SK-N-SH (cell line): ENCODE results near the gene TGDS. TPM values are rescaled to one million over a fixed set of nuclear protein-coding genes. Genes with fewer than 3 reads are reported as not detected.

ENCODE experiments used
- CTCF ChIA-PET: fragments of 300-600, 350-600 bp; formaldehyde crosslinking; extraction: SDS; loops from one replicate; lab custom pipeline; 2021; lab: Yijun Ruan, JAX
- POLR2A ChIA-PET: fragments of 350-600 bp; sonication (Branson Sonifier 250); formaldehyde crosslinking; extraction: SDS; loops from one replicate; lab custom pipeline; 2020; ENCODE audit warnings: antibody characterized with exemption, inconsistent platforms; lab: Yijun Ruan, JAX
- DNase-seq: peaks from one replicate; pipeline ENCODE4 v3.0.0; 2012
- H2AFZ ChIP-seq: fragments of 200-600 bp; sonication (generic); 2 replicates; pipeline ENCODE4 v1.8.1; 2016; ENCODE audit warnings: antibody characterized with exemption, mild to moderate bottlenecking, low read depth
- H3F3A ChIP-seq: fragments of 200-600 bp; sonication (generic); replicated peaks from 2 replicates; pipeline ENCODE3; 2016; ENCODE audit warnings: antibody characterized with exemption, mild to moderate bottlenecking; ENCODE audit not compliant: insufficient read depth
- H3K27ac ChIP-seq, 2 experiments: fragments of 200-500 bp in 1 of 2; fragments of 200-600 bp in 1 of 2; sonication (Bioruptor generic) in 1 of 2; sonication (generic), shearing (Covaris generic) in 1 of 2; 2 replicates each; pipeline versions ENCODE4 v1.5.1 to v1.6.1; 2014 to 2016; ENCODE audit warnings: low read depth in 2 of 2, inconsistent platforms in 1 of 2, low read length in 1 of 2, mild to moderate bottlenecking in 1 of 2, mixed read lengths in 1 of 2
- H3K27me3 ChIP-seq: fragments of 200-600 bp; sonication (generic), shearing (Covaris generic); 2 replicates; pipeline ENCODE4 v1.6.1; 2016; ENCODE audit warnings: mixed run types; ENCODE audit not compliant: insufficient read depth
- H3K36me3 ChIP-seq, 2 experiments: fragments of 200-500 bp in 1 of 2; fragments of 200-600 bp in 1 of 2; sonication (Bioruptor generic) in 1 of 2; sonication (generic) in 1 of 2; replicated peaks in 1 of 2; 2 replicates each; pipeline versions ENCODE3 to v1.5.1; 2014 to 2016; ENCODE audit warnings: low read length in 1 of 2, mild to moderate bottlenecking in 1 of 2; ENCODE audit not compliant: insufficient read depth in 2 of 2, control insufficient read depth in 1 of 2
- H3K4me1 ChIP-seq, 2 experiments: fragments of 200-500 bp in 1 of 2; fragments of 200-600 bp in 1 of 2; sonication (Bioruptor generic) in 1 of 2; sonication (generic), shearing (Covaris generic) in 1 of 2; 2 replicates each; pipeline versions ENCODE4 v1.5.1 to v1.6.1; 2014 to 2016; ENCODE audit warnings: low read depth in 1 of 2, low read length in 1 of 2, mixed run types in 1 of 2; ENCODE audit not compliant: insufficient read depth in 2 of 2, control insufficient read depth in 1 of 2
- H3K4me2 ChIP-seq: fragments of 200-600 bp; sonication (generic), shearing (Covaris generic); 2 replicates; pipeline ENCODE4 v1.6.1; 2017; ENCODE audit warnings: mixed run types
- H3K4me3 ChIP-seq, 2 experiments: fragments of 200-500 bp in 1 of 2; fragments of 200-600 bp in 1 of 2; sonication (Bioruptor generic) in 1 of 2; sonication (generic), shearing (Covaris generic) in 1 of 2; 2 replicates each; pipeline versions ENCODE4 v1.5.1 to v1.8.1; 2014 to 2016; ENCODE audit warnings: low read depth in 2 of 2, inconsistent platforms in 1 of 2, low read length in 1 of 2, mild to moderate bottlenecking in 1 of 2, mixed read lengths in 1 of 2, moderate library complexity in 1 of 2
- H3K79me2 ChIP-seq: fragments of 200-600 bp; sonication (generic); 2 replicates; pipeline ENCODE4 v1.8.1; 2017; ENCODE audit warnings: mild to moderate bottlenecking; ENCODE audit not compliant: insufficient read depth
- H3K9ac ChIP-seq: fragments of 200-600 bp; sonication (generic); 2 replicates; pipeline ENCODE4 v1.6.1; 2017; ENCODE audit warnings: mixed run types
- H3K9me2 ChIP-seq: fragments of 200-600 bp; sonication (generic); 2 replicates; pipeline ENCODE4 v1.6.1; 2017; ENCODE audit warnings: mixed run types
- H3K9me3 ChIP-seq: fragments of 200-600 bp; sonication (generic); 2 replicates; pipeline ENCODE4 v1.6.1; 2017; ENCODE audit warnings: mixed run types, mild to moderate bottlenecking, moderate library complexity
- H4K20me1 ChIP-seq: fragments of 200-600 bp; sonication (generic); 2 replicates; pipeline ENCODE4 v1.6.1; 2017; ENCODE audit warnings: mild to moderate bottlenecking, mixed run types; ENCODE audit not compliant: insufficient read depth
- CHD2 ChIP-seq: fragments of 150-350 bp; IDR thresholded peaks from 2 replicates; pipeline ENCODE4 v1.6.1; 2018; ENCODE audit warnings: low read length; ENCODE audit not compliant: partially characterized antibody
- EP300 ChIP-seq, 2 experiments: IDR thresholded peaks; 2 replicates each; pipeline versions ENCODE4 v1.4.0 to v1.6.1; 2012; ENCODE audit warnings: borderline replicate concordance in 1 of 2, low read depth in 1 of 2, low read length in 1 of 2
- EZH2phosphoT487 ChIP-seq: fragments of 200-600 bp; sonication (generic); IDR thresholded peaks from 2 replicates; pipeline ENCODE4 v1.6.1; 2017; ENCODE audit warnings: low read depth, mixed run types, mild to moderate bottlenecking, antibody characterized with exemption, moderate library complexity, borderline replicate concordance
- FOSL2 ChIP-seq: IDR thresholded peaks from 2 replicates; pipeline ENCODE4 v1.4.0; 2012; ENCODE audit warnings: low read depth, mild to moderate bottlenecking, moderate library complexity, borderline replicate concordance
- FOXJ3 ChIP-seq: sonication (generic); formaldehyde crosslinking; IDR thresholded peaks from 2 replicates; pipeline ENCODE4 v1.5.1; 2020; ENCODE audit warnings: mild to moderate bottlenecking, missing genetic modification reagents
- FOXM1 ChIP-seq: IDR thresholded peaks from 2 replicates; pipeline ENCODE4 v1.4.0; 2012; ENCODE audit warnings: low read depth, mild to moderate bottlenecking
- IRF3 ChIP-seq: fragments of 150-350 bp; IDR thresholded peaks from 2 replicates; pipeline ENCODE4 v1.6.1; 2016; ENCODE audit warnings: mild to moderate bottlenecking, low read depth, low read length
- JUND ChIP-seq: IDR thresholded peaks from 2 replicates; pipeline ENCODE4 v1.4.0; 2012
- MEF2A ChIP-seq: IDR thresholded peaks from 2 replicates; pipeline ENCODE4 v1.4.0; 2012; ENCODE audit warnings: low read depth, borderline replicate concordance
- MXI1 ChIP-seq: IDR thresholded peaks from 2 replicates; pipeline ENCODE4 v1.6.1; 2012; ENCODE audit warnings: mild to moderate bottlenecking, low read depth, low read length, improper control_type of control experiment
- NRF1 ChIP-seq: IDR thresholded peaks from 2 replicates; pipeline ENCODE4 v1.6.1; 2012; ENCODE audit warnings: low read depth, mild to moderate bottlenecking, low read length
- POLR2AphosphoS5 ChIP-seq: IDR thresholded peaks from 2 replicates; pipeline ENCODE4 v1.6.1; 2012; ENCODE audit warnings: low read depth, low read length
- RAD21 ChIP-seq: IDR thresholded peaks from 2 replicates; pipeline ENCODE4 v1.6.1; 2012; ENCODE audit warnings: mild to moderate bottlenecking, low read length
- RCOR1 ChIP-seq: fragments of 150-350 bp; IDR thresholded peaks from 2 replicates; pipeline ENCODE4 v1.6.1; 2017; ENCODE audit warnings: antibody characterized with exemption, low read length
- RFX5 ChIP-seq: IDR thresholded peaks from 2 replicates; pipeline ENCODE4 v1.6.1; 2012; ENCODE audit warnings: mild to moderate bottlenecking, improper control_type of control experiment, low read length
- RXRA ChIP-seq: IDR thresholded peaks from 2 replicates; pipeline ENCODE4 v1.4.0; 2012; ENCODE audit warnings: low read depth, mild to moderate bottlenecking, borderline replicate concordance
- SMC3 ChIP-seq: IDR thresholded peaks from 2 replicates; pipeline ENCODE4 v1.6.1; 2012; ENCODE audit warnings: low read depth, low read length, improper control_type of control experiment
- WGBS: methylation state at CpG from one replicate; pipeline ENCODE4 v1.1.6; 2017; ENCODE audit warnings: low lambda C conversion rate; 5-methylcytosine and 5-hydroxymethylcytosine counted together
- polyA plus RNA-seq, 3 experiments: library from polyadenylated mRNA; depleted of rRNA; stranded (reverse); fragments of >200 nt; gene quantifications; 2 replicates each; pipeline ENCODE4 v1.2.3, GENCODE V29; 2012
- TF ChIP-seq, protein P1 (sequence below): fragments of 150-350 bp; IDR thresholded peaks from 2 replicates; pipeline ENCODE4 v1.6.1; 2017; ENCODE audit warnings: antibody characterized with exemption, low read length, low read depth, borderline replicate concordance
- TF ChIP-seq, protein P2 (sequence below): fragments of 200-600 bp; sonication (generic); IDR thresholded peaks from 2 replicates; pipeline ENCODE4 v1.6.1; 2017; ENCODE audit warnings: antibody characterized with exemption, mild to moderate bottlenecking, moderate library complexity
- TF ChIP-seq, protein P3 (sequence below): IDR thresholded peaks from 2 replicates; pipeline ENCODE4 v1.6.1; 2012; ENCODE audit warnings: mild to moderate bottlenecking, low read depth, low read length, moderate library complexity

TGDS gene
- polyA plus RNA-seq, 1 of the 3 experiments (the other 2 are of a cell fraction): 8.2 TPM

- Histone ChIP-seq H3K9me3 (no peaks in the 10 kb centered on the region), H2AFZ (no peak overlapping the region), H3K4me3 (no peak overlapping the region), H3K9me2 (no peaks in the 10 kb centered on the region), H3F3A (no peaks in the 10 kb centered on the region), H3K4me2 (no peak overlapping the region), H3K36me3 (no peaks in the 10 kb centered on the region), H3K27ac (no peak overlapping the region), H3K4me1 (no peaks in the 10 kb centered on the region; a peak in 1 of 4 replicates), H3K9ac (no peak overlapping the region), H4K20me1 (no peaks in the 10 kb centered on the region), H3K79me2 (no peaks in the 10 kb centered on the region), H3K27me3 (no peaks in the 10 kb centered on the region)
- ChIA-PET POLR2A (no interaction called here), CTCF (no interaction called here)
- TF ChIP-seq EP300 (IDR thresholded peaks at IDR 0.05; ENCODE audit: borderline replicate concordance in 1 of 2, low read depth in 1 of 2, low read length in 1 of 2) (no peak), SMC3 (no peak), EZH2phosphoT487 (no peak), MXI1 (no peak), RXRA (no peak), FOSL2 (no peak), IRF3 (no peak), POLR2AphosphoS5 (no peak), JUND (no peak)
- 90% methylated on average over 6 of the region's 6 CpGs for WGBS
- no peak for DNase-seq
Observed at GRCh38 chr13:94558716-94559115, 37.2 kb downstream of the TGDS start.

DNA sequence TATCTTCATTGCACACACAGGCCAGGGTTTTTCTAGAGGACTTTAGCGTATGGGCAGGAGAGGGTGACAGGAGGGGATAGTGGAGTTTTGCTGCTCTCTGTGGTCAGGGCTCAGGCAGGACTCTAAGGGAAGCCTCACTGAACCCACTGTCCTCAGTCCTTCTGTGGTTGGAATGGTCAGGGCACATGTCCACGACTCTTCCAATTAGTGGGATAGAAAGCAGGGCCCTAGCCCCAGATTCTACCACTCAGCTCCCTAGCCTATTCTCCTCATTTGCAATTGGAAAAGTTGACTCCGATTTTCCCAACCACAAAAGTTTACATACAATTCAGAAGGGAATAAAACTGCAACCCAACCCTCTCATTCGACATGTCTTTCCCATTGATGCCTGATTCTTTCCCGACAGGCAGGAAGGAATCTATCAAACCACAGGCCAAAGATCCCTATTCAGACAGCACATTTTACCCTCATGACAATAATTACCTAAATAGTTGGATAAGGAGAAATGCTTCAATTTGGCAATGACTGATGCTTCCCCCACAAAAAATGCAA is 38.2 kb downstream of the TGDS start:
- POLR2A ChIA-PET: interaction anchor here (0.7 kb wide), 1 partner anchor 43 kb away, joined by 4 read pairs; no protein-coding TSS in a partner anchor
- 81% methylated on average over 4 of the region's 5 CpGs for WGBS
- Histone ChIP-seq H3K79me2 (no peaks in the 10 kb centered on the region), H3F3A (no peaks in the 10 kb centered on the region), H2AFZ (no peak overlapping the region), H3K27me3 (no peaks in the 10 kb centered on the region), H3K9me2 (no peaks in the 10 kb centered on the region), H3K27ac (no peak overlapping the region), H4K20me1 (no peaks in the 10 kb centered on the region), H3K4me3 (no peak overlapping the region), H3K9me3 (no peaks in the 10 kb centered on the region), H3K4me1 (no peaks in the 10 kb centered on the region; a peak in 1 of 4 replicates), H3K36me3 (no peaks in the 10 kb centered on the region), H3K9ac (no peak overlapping the region), H3K4me2 (no peak overlapping the region)
- CTCF ChIA-PET: no interaction called here
- DNase-seq: no peak
- TF ChIP-seq FOXM1 (no peak), CHD2 (no peak), NRF1 (no peak), RFX5 (no peak), RAD21 (no peak), FOXJ3 (CRISPR knock-in tag) (no peak), MEF2A (no peak), POLR2AphosphoS5 (no peak), RCOR1 (no peak), EZH2phosphoT487 (no peak), MXI1 (no peak)
- TF ChIP-seq, protein P1, sequence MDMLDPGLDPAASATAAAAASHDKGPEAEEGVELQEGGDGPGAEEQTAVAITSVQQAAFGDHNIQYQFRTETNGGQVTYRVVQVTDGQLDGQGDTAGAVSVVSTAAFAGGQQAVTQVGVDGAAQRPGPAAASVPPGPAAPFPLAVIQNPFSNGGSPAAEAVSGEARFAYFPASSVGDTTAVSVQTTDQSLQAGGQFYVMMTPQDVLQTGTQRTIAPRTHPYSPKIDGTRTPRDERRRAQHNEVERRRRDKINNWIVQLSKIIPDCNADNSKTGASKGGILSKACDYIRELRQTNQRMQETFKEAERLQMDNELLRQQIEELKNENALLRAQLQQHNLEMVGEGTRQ: no peak
- TF ChIP-seq, protein P2, sequence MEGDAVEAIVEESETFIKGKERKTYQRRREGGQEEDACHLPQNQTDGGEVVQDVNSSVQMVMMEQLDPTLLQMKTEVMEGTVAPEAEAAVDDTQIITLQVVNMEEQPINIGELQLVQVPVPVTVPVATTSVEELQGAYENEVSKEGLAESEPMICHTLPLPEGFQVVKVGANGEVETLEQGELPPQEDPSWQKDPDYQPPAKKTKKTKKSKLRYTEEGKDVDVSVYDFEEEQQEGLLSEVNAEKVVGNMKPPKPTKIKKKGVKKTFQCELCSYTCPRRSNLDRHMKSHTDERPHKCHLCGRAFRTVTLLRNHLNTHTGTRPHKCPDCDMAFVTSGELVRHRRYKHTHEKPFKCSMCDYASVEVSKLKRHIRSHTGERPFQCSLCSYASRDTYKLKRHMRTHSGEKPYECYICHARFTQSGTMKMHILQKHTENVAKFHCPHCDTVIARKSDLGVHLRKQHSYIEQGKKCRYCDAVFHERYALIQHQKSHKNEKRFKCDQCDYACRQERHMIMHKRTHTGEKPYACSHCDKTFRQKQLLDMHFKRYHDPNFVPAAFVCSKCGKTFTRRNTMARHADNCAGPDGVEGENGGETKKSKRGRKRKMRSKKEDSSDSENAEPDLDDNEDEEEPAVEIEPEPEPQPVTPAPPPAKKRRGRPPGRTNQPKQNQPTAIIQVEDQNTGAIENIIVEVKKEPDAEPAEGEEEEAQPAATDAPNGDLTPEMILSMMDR: no peak
- TF ChIP-seq, protein P3, sequence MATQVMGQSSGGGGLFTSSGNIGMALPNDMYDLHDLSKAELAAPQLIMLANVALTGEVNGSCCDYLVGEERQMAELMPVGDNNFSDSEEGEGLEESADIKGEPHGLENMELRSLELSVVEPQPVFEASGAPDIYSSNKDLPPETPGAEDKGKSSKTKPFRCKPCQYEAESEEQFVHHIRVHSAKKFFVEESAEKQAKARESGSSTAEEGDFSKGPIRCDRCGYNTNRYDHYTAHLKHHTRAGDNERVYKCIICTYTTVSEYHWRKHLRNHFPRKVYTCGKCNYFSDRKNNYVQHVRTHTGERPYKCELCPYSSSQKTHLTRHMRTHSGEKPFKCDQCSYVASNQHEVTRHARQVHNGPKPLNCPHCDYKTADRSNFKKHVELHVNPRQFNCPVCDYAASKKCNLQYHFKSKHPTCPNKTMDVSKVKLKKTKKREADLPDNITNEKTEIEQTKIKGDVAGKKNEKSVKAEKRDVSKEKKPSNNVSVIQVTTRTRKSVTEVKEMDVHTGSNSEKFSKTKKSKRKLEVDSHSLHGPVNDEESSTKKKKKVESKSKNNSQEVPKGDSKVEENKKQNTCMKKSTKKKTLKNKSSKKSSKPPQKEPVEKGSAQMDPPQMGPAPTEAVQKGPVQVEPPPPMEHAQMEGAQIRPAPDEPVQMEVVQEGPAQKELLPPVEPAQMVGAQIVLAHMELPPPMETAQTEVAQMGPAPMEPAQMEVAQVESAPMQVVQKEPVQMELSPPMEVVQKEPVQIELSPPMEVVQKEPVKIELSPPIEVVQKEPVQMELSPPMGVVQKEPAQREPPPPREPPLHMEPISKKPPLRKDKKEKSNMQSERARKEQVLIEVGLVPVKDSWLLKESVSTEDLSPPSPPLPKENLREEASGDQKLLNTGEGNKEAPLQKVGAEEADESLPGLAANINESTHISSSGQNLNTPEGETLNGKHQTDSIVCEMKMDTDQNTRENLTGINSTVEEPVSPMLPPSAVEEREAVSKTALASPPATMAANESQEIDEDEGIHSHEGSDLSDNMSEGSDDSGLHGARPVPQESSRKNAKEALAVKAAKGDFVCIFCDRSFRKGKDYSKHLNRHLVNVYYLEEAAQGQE: no peak
